ENCODE results near the gene BRS3. TPM values are rescaled to one million over a fixed set of nuclear protein-coding genes. Genes with fewer than 3 reads are reported as not detected.

The BRS3 gene
- total RNA-seq, 1 donor from 2014 or later: not detected

GRCh38 chrX:136488706-136489105 is 959 bp downstream of the BRS3 start:
- H3K4me1 ChIP-seq (ENCODE audit: control insufficient read depth in 3 of 3, insufficient read depth in 3 of 3, low read length in 3 of 3): no peaks in the 10 kb centered on the region
- no peak overlapping the region for H3K27ac ChIP-seq (ENCODE audit: low read depth, low read length)
- H3K36me3 ChIP-seq (ENCODE audit: control insufficient read depth in 3 of 3, insufficient read depth in 3 of 3, low read length in 3 of 3): no peaks in the 10 kb centered on the region
- no peak overlapping the region for H3K9ac ChIP-seq (ENCODE audit: low read depth in 1 of 3, low read length in 3 of 3)
- no peak overlapping the region for H3K4me3 ChIP-seq (ENCODE audit: low read length in 3 of 3)
- H3K9me3 ChIP-seq (ENCODE audit: control insufficient read depth in 3 of 3, low read length in 3 of 3): no peaks in the 10 kb centered on the region
- peaks cover 0 to 22% (median 7%) of the 10 kb centered on the region in 3 donors for H3K27me3 ChIP-seq (ENCODE audit: control insufficient read depth in 3 of 3, insufficient read depth in 3 of 3, low read length in 3 of 3)

- Histone ChIP-seq H3K4me1 (ENCODE audit: control insufficient read depth in 3 of 3, insufficient read depth in 3 of 3, low read length in 3 of 3) (peaks cover 2 to 8% (median 6%) of the 10 kb centered on the region in 3 donors), H3K27ac (ENCODE audit: low read depth, low read length) (no peak overlapping the region), H3K9ac (ENCODE audit: low read depth in 1 of 3, low read length in 3 of 3) (no peak overlapping the region), H3K36me3 (ENCODE audit: control insufficient read depth in 3 of 3, insufficient read depth in 3 of 3, low read length in 3 of 3) (no peaks in the 10 kb centered on the region), H3K27me3 (ENCODE audit: control insufficient read depth in 3 of 3, insufficient read depth in 3 of 3, low read length in 3 of 3) (peaks cover 0 to 18% (median 7%) of the 10 kb centered on the region in 3 donors), H3K9me3 (ENCODE audit: control insufficient read depth in 3 of 3, low read length in 3 of 3) (no peaks in the 10 kb centered on the region), H3K4me3 (ENCODE audit: low read length in 3 of 3) (no peak overlapping the region)
Observed at GRCh38 chrX:136491832-136492231, 4.1 kb downstream of the BRS3 start.

- H3K27ac ChIP-seq (ENCODE audit: low read depth, low read length): no peak overlapping the region
- H3K36me3 ChIP-seq (ENCODE audit: control insufficient read depth in 3 of 3, insufficient read depth in 3 of 3, low read length in 3 of 3): no peaks in the 10 kb centered on the region
- H3K27me3 ChIP-seq (ENCODE audit: control insufficient read depth in 3 of 3, insufficient read depth in 3 of 3, low read length in 3 of 3): peaks cover 0 to 18% (median 7%) of the 10 kb centered on the region in 3 donors
- H3K4me1 ChIP-seq (ENCODE audit: control insufficient read depth in 3 of 3, insufficient read depth in 3 of 3, low read length in 3 of 3): peaks cover 2 to 8% (median 6%) of the 10 kb centered on the region in 3 donors
- H3K9me3 ChIP-seq (ENCODE audit: control insufficient read depth in 3 of 3, low read length in 3 of 3): no peaks in the 10 kb centered on the region
- H3K9ac ChIP-seq (ENCODE audit: low read depth in 1 of 3, low read length in 3 of 3): no peak overlapping the region
- H3K4me3 ChIP-seq (ENCODE audit: low read length in 3 of 3): no peak overlapping the region
Observed at GRCh38 chrX:136493011-136493410, 5.3 kb downstream of the BRS3 start.

DNA sequence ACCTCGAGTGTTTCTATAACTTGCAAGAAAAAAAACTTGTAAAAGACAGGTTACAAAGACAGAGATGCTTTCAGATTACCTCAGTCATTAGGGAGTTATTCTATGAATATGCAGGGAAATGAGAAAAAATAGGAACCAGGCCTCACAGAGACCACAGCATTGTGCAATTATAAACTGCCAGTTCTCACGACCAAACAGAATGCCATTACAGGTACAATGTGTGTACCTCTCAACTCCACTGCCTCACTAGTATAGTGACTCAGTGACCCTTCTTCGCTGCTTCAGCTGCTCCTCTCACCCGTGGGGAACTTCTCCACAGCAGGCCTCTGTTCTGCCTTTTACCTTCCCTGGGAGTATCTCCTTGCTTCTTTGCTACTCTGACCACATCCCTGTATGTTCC is 7.3 kb downstream of the BRS3 start:
- Histone ChIP-seq H3K9me3 (ENCODE audit: control insufficient read depth in 3 of 3, low read length in 3 of 3) (no peaks in the 10 kb centered on the region), H3K27ac (ENCODE audit: low read depth, low read length) (peak overlapping the region; percentile 87), H3K4me3 (ENCODE audit: low read length in 3 of 3) (no peak overlapping the region), H3K27me3 (ENCODE audit: control insufficient read depth in 3 of 3, insufficient read depth in 3 of 3, low read length in 3 of 3) (peaks cover 0 to 13% (median 3%) of the 10 kb centered on the region in 3 donors), H3K36me3 (ENCODE audit: control insufficient read depth in 3 of 3, insufficient read depth in 3 of 3, low read length in 3 of 3) (no peaks in the 10 kb centered on the region), H3K9ac (ENCODE audit: low read depth in 1 of 3, low read length in 3 of 3) (peak overlapping the region in 1 of 3 donors; percentile 40), H3K4me1 (ENCODE audit: control insufficient read depth in 3 of 3, insufficient read depth in 3 of 3, low read length in 3 of 3) (peaks cover 6 to 13% (median 13%) of the 10 kb centered on the region in 3 donors)

GRCh38 chrX:136496186-136496763 is 8.5 kb downstream of the BRS3 start:
- H3K36me3 ChIP-seq (ENCODE audit: control insufficient read depth in 3 of 3, insufficient read depth in 3 of 3, low read length in 3 of 3): peaks cover 0 to 3% (median 0%) of the 10 kb centered on the region in 3 donors

GRCh38 chrX:136496764-136497555 is 9.2 kb downstream of the BRS3 start:
- Histone ChIP-seq H3K27ac (ENCODE audit: low read depth, low read length) (peak overlapping the region; percentile 87), H3K36me3 (ENCODE audit: control insufficient read depth in 3 of 3, insufficient read depth in 3 of 3, low read length in 3 of 3) (peaks cover 0 to 8% (median 2%) of the 10 kb centered on the region in 3 donors), H3K9ac (ENCODE audit: low read depth in 1 of 3, low read length in 3 of 3) (peak overlapping the region; percentile 76 to 88 (median 85)), H3K27me3 (ENCODE audit: control insufficient read depth in 3 of 3, insufficient read depth in 3 of 3, low read length in 3 of 3) (peaks cover 0 to 2% (median 0%) of the 10 kb centered on the region in 3 donors), H3K4me1 (ENCODE audit: control insufficient read depth in 3 of 3, insufficient read depth in 3 of 3, low read length in 3 of 3) (peaks cover 6 to 13% (median 13%) of the 10 kb centered on the region in 3 donors), H3K9me3 (ENCODE audit: control insufficient read depth in 3 of 3, low read length in 3 of 3) (no peaks in the 10 kb centered on the region), H3K4me3 (ENCODE audit: low read length in 3 of 3) (peak overlapping the region; percentile 84 to 91 (median 90))

More at GRCh38 chrX:136496186-136496763, 8.5 kb downstream of the BRS3 start:
- peak overlapping the region; percentile 72 to 91 (median 82) for H3K4me3 ChIP-seq (ENCODE audit: low read length in 3 of 3)
- peaks cover 0 to 3% (median 3%) of the 10 kb centered on the region in 3 donors for H3K27me3 ChIP-seq (ENCODE audit: control insufficient read depth in 3 of 3, insufficient read depth in 3 of 3, low read length in 3 of 3)
- H3K9ac ChIP-seq (ENCODE audit: low read depth in 1 of 3, low read length in 3 of 3): peak overlapping the region; percentile 76 to 88 (median 85)
- H3K4me1 ChIP-seq (ENCODE audit: control insufficient read depth in 3 of 3, insufficient read depth in 3 of 3, low read length in 3 of 3): peaks cover 6 to 13% (median 13%) of the 10 kb centered on the region in 3 donors
- H3K27ac ChIP-seq (ENCODE audit: low read depth, low read length): peak overlapping the region; percentile 87
- H3K9me3 ChIP-seq (ENCODE audit: control insufficient read depth in 3 of 3, low read length in 3 of 3): no peaks in the 10 kb centered on the region

DNA sequence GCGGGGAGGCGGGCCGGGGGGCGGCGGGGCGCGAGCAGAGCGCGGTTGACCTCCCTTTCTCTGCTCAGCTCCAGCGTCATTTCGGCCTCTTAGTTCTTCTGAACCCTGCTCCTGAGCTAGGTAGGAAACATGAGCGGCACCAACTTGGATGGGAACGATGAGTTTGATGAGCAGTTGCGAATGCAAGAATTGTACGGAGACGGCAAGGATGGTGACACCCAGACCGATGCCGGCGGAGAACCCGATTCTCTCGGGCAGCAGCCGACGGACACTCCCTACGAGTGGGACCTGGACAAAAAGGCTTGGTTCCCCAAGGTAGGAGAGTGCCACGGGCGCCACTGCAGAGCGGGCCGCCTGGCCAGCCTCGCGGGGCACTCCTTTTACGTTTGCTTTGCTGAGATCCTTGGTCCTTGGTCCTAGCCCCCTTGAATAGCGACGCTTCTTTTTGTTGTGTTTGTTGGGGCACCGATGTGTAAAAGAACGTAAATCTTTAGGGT is 9.9 kb downstream of the BRS3 start, which contains the start of gene HTATSF1:
Gene HTATSF1 (plus strand): TSS at position 37 of the 497 bp plus-strand sequence. CDS start 93 bp downstream, at position 130.
- peaks cover under 1 to 11% (median 2%) of the 10 kb centered on the region in 3 donors for H3K36me3 ChIP-seq (ENCODE audit: control insufficient read depth in 3 of 3, insufficient read depth in 3 of 3, low read length in 3 of 3)
- H3K27me3 ChIP-seq (ENCODE audit: control insufficient read depth in 3 of 3, insufficient read depth in 3 of 3, low read length in 3 of 3): no peaks in the 10 kb centered on the region
- peak within 1 kb of the TSS; percentile 76 to 88 (median 86) for H3K9ac ChIP-seq (ENCODE audit: low read depth in 1 of 3, low read length in 3 of 3)
- peak within 1 kb of the TSS; percentile 84 to 91 (median 90) for H3K4me3 ChIP-seq (ENCODE audit: low read length in 3 of 3)
- peaks cover 6 to 13% (median 13%) of the 10 kb centered on the region in 3 donors for H3K4me1 ChIP-seq (ENCODE audit: control insufficient read depth in 3 of 3, insufficient read depth in 3 of 3, low read length in 3 of 3)
- peak within 1 kb of the TSS; percentile 87 for H3K27ac ChIP-seq (ENCODE audit: low read depth, low read length)
- no peaks in the 10 kb centered on the region for H3K9me3 ChIP-seq (ENCODE audit: control insufficient read depth in 3 of 3, low read length in 3 of 3)

GRCh38 chrX:136519069-136519468 is 31.3 kb downstream of the BRS3 start:
- no peak overlapping the region for H3K4me3 ChIP-seq (ENCODE audit: low read length in 3 of 3)
- H3K36me3 ChIP-seq (ENCODE audit: control insufficient read depth in 3 of 3, insufficient read depth in 3 of 3, low read length in 3 of 3): no peaks in the 10 kb centered on the region
- H3K4me1 ChIP-seq (ENCODE audit: control insufficient read depth in 3 of 3, insufficient read depth in 3 of 3, low read length in 3 of 3): no peaks in the 10 kb centered on the region

DNA sequence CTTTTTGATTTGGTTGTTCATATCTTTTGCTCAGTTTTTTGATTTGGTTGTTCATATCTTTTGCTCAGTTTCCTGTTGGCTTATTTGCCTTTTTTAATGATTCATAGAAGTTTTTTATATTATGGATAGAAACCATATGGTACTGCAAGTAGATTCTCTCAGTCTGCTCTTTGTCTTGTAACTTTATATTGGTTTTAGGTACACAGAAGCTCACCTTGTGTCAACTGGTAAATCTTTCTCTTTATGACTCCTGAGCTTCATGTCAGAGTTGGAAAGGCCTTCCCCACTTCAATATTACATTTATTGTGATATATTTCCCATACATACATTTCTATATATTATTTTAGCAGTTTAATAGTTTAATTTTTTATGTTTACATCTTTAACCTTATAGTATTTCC is 36.0 kb downstream of the BRS3 start:
- no peaks in the 10 kb centered on the region for H3K9me3 ChIP-seq (ENCODE audit: control insufficient read depth in 3 of 3, low read length in 3 of 3)
- no peak overlapping the region for H3K9ac ChIP-seq (ENCODE audit: low read depth in 1 of 3, low read length in 3 of 3)
- no peaks in the 10 kb centered on the region for H3K36me3 ChIP-seq (ENCODE audit: control insufficient read depth in 3 of 3, insufficient read depth in 3 of 3, low read length in 3 of 3)
- H3K4me1 ChIP-seq (ENCODE audit: control insufficient read depth in 3 of 3, insufficient read depth in 3 of 3, low read length in 3 of 3): peaks cover 5 to 15% (median 12%) of the 10 kb centered on the region in 3 donors
- no peak overlapping the region for H3K27ac ChIP-seq (ENCODE audit: low read depth, low read length)
- H3K27me3 ChIP-seq (ENCODE audit: control insufficient read depth in 3 of 3, insufficient read depth in 3 of 3, low read length in 3 of 3): peaks cover 0 to 4% (median 0%) of the 10 kb centered on the region in 3 donors
- H3K4me3 ChIP-seq (ENCODE audit: low read length in 3 of 3): no peak overlapping the region

More at GRCh38 chrX:136519069-136519468, 31.3 kb downstream of the BRS3 start:
- Histone ChIP-seq H3K9me3 (ENCODE audit: control insufficient read depth in 3 of 3, low read length in 3 of 3) (no peaks in the 10 kb centered on the region), H3K27me3 (ENCODE audit: control insufficient read depth in 3 of 3, insufficient read depth in 3 of 3, low read length in 3 of 3) (peaks cover 0 to 4% (median 0%) of the 10 kb centered on the region in 3 donors), H3K9ac (ENCODE audit: low read depth in 1 of 3, low read length in 3 of 3) (no peak overlapping the region), H3K27ac (ENCODE audit: low read depth, low read length) (no peak overlapping the region)
